CD4-positive, alpha-beta T cell treated with Interleukin-21 for 1 hour (primary cell): Measurements from ENCODE around the gene SMTNL2.
"Not testable (repeated sequence)": the region's sequence is repeated elsewhere in the genome, so short reads cannot be mapped to it uniquely, and the experiment has no call there.

Experiments
- DNase-seq: peaks from one replicate; pipeline ENCODE4 v3.0.0-alpha.2; 2020

SMTNL2 gene

GRCh38 chr17:4560837-4561256, 23.5 kb upstream of the SMTNL2 start:
- no peak for DNase-seq

GRCh38 chr17:4562015-4562969, 22.0 kb upstream of the SMTNL2 start:
- DNase-seq: no peak

GRCh38 chr17:4565209-4566141, 18.9 kb upstream of the SMTNL2 start:
- DNase-seq: peak; percentile 66

GRCh38 chr17:4566785-4567184, 17.5 kb upstream of the SMTNL2 start:
- peak; percentile 44 for DNase-seq

- DNase-seq: no peak
Measured at GRCh38 chr17:4569591-4569990, 14.7 kb upstream of the SMTNL2 start.

- no peak for DNase-seq
Measured at GRCh38 chr17:4572131-4572530, 12.2 kb upstream of the SMTNL2 start.

GRCh38 chr17:4573115-4573514, 11.2 kb upstream of the SMTNL2 start:
- no peak for DNase-seq

- peak; percentile 58 for DNase-seq
Measured at GRCh38 chr17:4573669-4574068, 10.7 kb upstream of the SMTNL2 start.

- no peak for DNase-seq
Measured at GRCh38 chr17:4574448-4575045, 9.8 kb upstream of the SMTNL2 start.

GRCh38 chr17:4576161-4576558, 8.2 kb upstream of the SMTNL2 start:
- no peak for DNase-seq

- DNase-seq: no peak
Measured at GRCh38 chr17:4576729-4577322, 7.5 kb upstream of the SMTNL2 start.

- no peak for DNase-seq
Measured at GRCh38 chr17:4577386-4577993, 6.8 kb upstream of the SMTNL2 start.

- DNase-seq: not testable (repeated sequence)
Measured at GRCh38 chr17:4578349-4578748, 6.0 kb upstream of the SMTNL2 start.

- DNase-seq: no peak
Measured at GRCh38 chr17:4579678-4580077, 4.7 kb upstream of the SMTNL2 start.

- no peak for DNase-seq
Measured at GRCh38 chr17:4580291-4580690, 4.0 kb upstream of the SMTNL2 start.

GRCh38 chr17:4582101-4582501, 2.2 kb upstream of the SMTNL2 start:
- no peak for DNase-seq

GRCh38 chr17:4582691-4583090, 1.6 kb upstream of the SMTNL2 start:
- no peak for DNase-seq

GRCh38 chr17:4583206-4583605, 1.1 kb upstream of the SMTNL2 start:
- DNase-seq: no peak

- DNase-seq: peak; percentile 7
Measured at GRCh38 chr17:4583782-4584100, 588 bp upstream of the SMTNL2 start.

- DNase-seq: no peak
Measured at GRCh38 chr17:4584917-4585637, 748 bp downstream of the SMTNL2 start.

- DNase-seq: no peak
Measured at GRCh38 chr17:4585638-4585994, 1.3 kb downstream of the SMTNL2 start.

- no peak for DNase-seq
Measured at GRCh38 chr17:4586043-4586442, 1.7 kb downstream of the SMTNL2 start.
